ENCODE results near the gene PCYT1A. TPM values are rescaled to one million over a fixed set of nuclear protein-coding genes. Genes with fewer than 3 reads are reported as not detected.

The PCYT1A gene
- 65.7 TPM for total RNA-seq (2013)
- 10 to 100 TPM; 24.3 to 99.6 (median 31.6) TPM for polyA plus RNA-seq
- 56.1 and 74.6 TPM in 2 replicates for polyA minus RNA-seq
- total RNA-seq, result 61.5 to 143 (median 93.4) reads per million in 11 experiments

- H3K9ac ChIP-seq (ENCODE audit: insufficient read depth, low read length, poor library complexity, severe bottlenecking), result peak within 1 kb of the TSS; percentile 91
- DNase-seq, result peak; percentile 96 to 97 (median 96)
- Mint-ChIP-seq H3K27ac (peak within 1 kb of the TSS; percentile 99 to 100 (median 100)), H3K9me3 (no peaks in the 10 kb centered on the region), H3K36me3 (peaks cover 0 to 2% of the 10 kb centered on the region in 2 donors), H3K4me3 (peak within 1 kb of the TSS; percentile 100), H3K27me3 (ENCODE audit: low read depth in 3 of 3) (peaks cover 0 to 2% (median 2%) of the 10 kb centered on the region in 3 donors), H3K4me1 (peaks cover 34% of the 10 kb centered on the region)
- H3K4me2 ChIP-seq (replicated peaks; ENCODE audit: extremely low read depth, low read length, poor library complexity, severe bottlenecking), result peak within 1 kb of the TSS; percentile 93
- H3K27ac ChIP-seq (ENCODE audit: low read depth in 1 of 2, low read length in 2 of 2), result peak within 1 kb of the TSS; percentile 95 to 99
- H3K27me3 ChIP-seq (ENCODE audit: control insufficient read depth in 2 of 2, insufficient read depth in 2 of 2, low read length in 2 of 2), result no peaks in the 10 kb centered on the region
- peaks cover 27% of the 10 kb centered on the region for H4K20me1 ChIP-seq (ENCODE audit: insufficient read depth, low read length)
- H3K9me3 ChIP-seq (replicated peaks in 1 of 2; ENCODE audit: control insufficient read depth in 1 of 2, insufficient read depth in 1 of 2, low read length in 2 of 2), result no peaks in the 10 kb centered on the region
- H3K4me1 ChIP-seq (ENCODE audit: control insufficient read depth in 1 of 2, insufficient read depth in 2 of 2, low read length in 2 of 2), result peaks cover 30 to 37% of the 10 kb centered on the region in 2 donors
- H3K4me3 ChIP-seq (replicated peaks in 1 of 3; ENCODE audit: low read depth in 2 of 3, low read length in 3 of 3), result peak within 1 kb of the TSS; percentile 60 to 90 (median 68)
- H2AFZ ChIP-seq (ENCODE audit: insufficient read depth, low read depth, low read length, poor library complexity, severe bottlenecking), result peak within 1 kb of the TSS; percentile 90
- peaks cover 0 to 2% of the 10 kb centered on the region in 2 donors for H3K36me3 ChIP-seq (replicated peaks in 1 of 2; ENCODE audit: control insufficient read depth in 1 of 2, insufficient read depth in 2 of 2, low read length in 2 of 2)
- intact Hi-C loops (cut with micrococcal nuclease), result no loop called here
- TF ChIP-seq CTCF (IDR thresholded peaks at IDR 0.05), result no peak
- peaks cover 53% of the 10 kb centered on the region for H3K79me2 ChIP-seq (ENCODE audit: insufficient read depth, low read length)
- WGBS (ENCODE audit: insufficient coverage), result under 1% methylated on average over 47 of the region's 55 CpGs
These were observed at the start of gene PCYT1A for GRCh38 chr3:196287440-196288140. PCYT1A (minus strand) TSS chr3:196287726; CDS start chr3:196270531, 17,195 bp downstream.

- Histone ChIP-seq H2AFZ (ENCODE audit: insufficient read depth, low read depth, low read length, poor library complexity, severe bottlenecking) (no peak overlapping the region), H3K9me3 (replicated peaks in 1 of 2; ENCODE audit: control insufficient read depth in 1 of 2, insufficient read depth in 1 of 2, low read length in 2 of 2) (no peaks in the 10 kb centered on the region), H3K4me3 (replicated peaks in 1 of 3; ENCODE audit: low read depth in 2 of 3, low read length in 3 of 3) (no peak overlapping the region), H3K4me2 (replicated peaks; ENCODE audit: extremely low read depth, low read length, poor library complexity, severe bottlenecking) (no peak overlapping the region), H4K20me1 (ENCODE audit: insufficient read depth, low read length) (no peaks in the 10 kb centered on the region), H3K27ac (ENCODE audit: low read depth in 1 of 2, low read length in 2 of 2) (no peak overlapping the region), H3K9ac (ENCODE audit: insufficient read depth, low read length, poor library complexity, severe bottlenecking) (no peak overlapping the region), H3K27me3 (ENCODE audit: control insufficient read depth in 2 of 2, insufficient read depth in 2 of 2, low read length in 2 of 2) (no peaks in the 10 kb centered on the region), H3K4me1 (ENCODE audit: control insufficient read depth in 1 of 2, insufficient read depth in 2 of 2, low read length in 2 of 2) (peaks cover 39% of the 10 kb centered on the region in 2 donors), H3K79me2 (ENCODE audit: insufficient read depth, low read length) (no peaks in the 10 kb centered on the region), H3K36me3 (replicated peaks in 1 of 2; ENCODE audit: control insufficient read depth in 1 of 2, insufficient read depth in 2 of 2, low read length in 2 of 2) (no peaks in the 10 kb centered on the region)
- H3K27me3 Mint-ChIP-seq (ENCODE audit: low read depth in 3 of 3), result peaks cover 4 to 10% (median 6%) of the 10 kb centered on the region in 3 donors
- H3K4me1 Mint-ChIP-seq, result peaks cover 37% of the 10 kb centered on the region
- DNase-seq, result no peak
- H3K36me3 Mint-ChIP-seq, result no peaks in the 10 kb centered on the region
- H3K27ac Mint-ChIP-seq, result peak overlapping the region in 1 of 7 donors; percentile 40
- no peak for TF ChIP-seq CTCF (IDR thresholded peaks at IDR 0.05)
- no peak overlapping the region for H3K4me3 Mint-ChIP-seq
- peaks cover 0 to 2% (median 0%) of the 10 kb centered on the region in 7 donors for H3K9me3 Mint-ChIP-seq
- intact Hi-C loops (cut with micrococcal nuclease), result no loop called here
- 100% methylated on average over 5 of the region's 17 CpGs for WGBS (ENCODE audit: insufficient coverage)
These were observed 49.0 kb upstream of the PCYT1A start for GRCh38 chr3:196336319-196337145.

Data from CD14-positive monocyte (primary cell).